ENCODE measurements around the gene JAGN1. TPM values are rescaled to one million over a fixed set of nuclear protein-coding genes. Genes with fewer than 3 reads are reported as not detected.
"Not testable (repeated sequence)": the region's sequence is repeated elsewhere in the genome, so short reads cannot be mapped to it uniquely, and the experiment has no call there.

Gene JAGN1
- total RNA-seq, 1 donor from 2014 or later, result 18.4 TPM

- no peak for ATAC-seq
- DNase-seq, result no peak
- intact Hi-C loops (cut with micrococcal nuclease), result no loop called here
Measured at GRCh38 chr3:9937486-9938238, 47.3 kb downstream of the JAGN1 start.

GRCh38 chr3:9938966-9939365, 48.6 kb downstream of the JAGN1 start:
- DNase-seq (no peak), ATAC-seq (no peak)
- intact Hi-C loops (cut with micrococcal nuclease), result no loop called here

- ATAC-seq; DNase-seq; intact Hi-C loops (cut with micrococcal nuclease): not testable (repeated sequence)
Measured at GRCh38 chr3:9939906-9940305, 49.5 kb downstream of the JAGN1 start.

GRCh38 chr3:9940746-9941145, 50.3 kb downstream of the JAGN1 start:
- ATAC-seq (no peak), DNase-seq (no peak)
- intact Hi-C loops (cut with micrococcal nuclease), result no loop called here

- ATAC-seq (no peak), DNase-seq (no peak)
- intact Hi-C loops (cut with micrococcal nuclease), result no loop called here
Measured at GRCh38 chr3:9942164-9942563, 51.8 kb downstream of the JAGN1 start.

- no peak for DNase-seq
- ATAC-seq, result no peak
- intact Hi-C loops (cut with micrococcal nuclease), result no loop called here
Measured at GRCh38 chr3:9942934-9943690, 52.7 kb downstream of the JAGN1 start.

Other genes with a start within 250 kb of the JAGN1 start
- 45.3 TPM for gene MTMR14, start 241.1 kb upstream of the JAGN1 start, total RNA-seq
- not detected for gene CPNE9, start 186.8 kb upstream of the JAGN1 start, total RNA-seq
- 9.9 TPM for gene BRPF1, start 158.9 kb upstream of the JAGN1 start, total RNA-seq
- gene OGG1, start 140.7 kb upstream of the JAGN1 start, total RNA-seq, result 8.8 TPM
- 11.7 TPM for gene CAMK1, start 120.7 kb upstream of the JAGN1 start, total RNA-seq
- 45.9 TPM for gene TADA3, start 98.1 kb upstream of the JAGN1 start, total RNA-seq
- 55.3 TPM for gene ARPC4, start 97.5 kb upstream of the JAGN1 start, total RNA-seq
- gene TTLL3, start 80.3 kb upstream of the JAGN1 start, total RNA-seq, result 11.0 TPM
- gene RPUSD3, start 46.6 kb upstream of the JAGN1 start, total RNA-seq, result 37.9 TPM
- gene CIDEC, start 10.4 kb upstream of the JAGN1 start, total RNA-seq, result 2.5 TPM
- gene IL17RE, start 12.2 kb downstream of the JAGN1 start, total RNA-seq, result 0.45 TPM
- gene IL17RC, start 26.5 kb downstream of the JAGN1 start, total RNA-seq, result 36.0 TPM
- gene CRELD1, start 43.2 kb downstream of the JAGN1 start, total RNA-seq, result 62.7 TPM
- 0.35 TPM for gene PRRT3, start 61.8 kb downstream of the JAGN1 start, total RNA-seq
- gene EMC3, start 96.2 kb downstream of the JAGN1 start, total RNA-seq, result 78.1 TPM
- gene FANCD2, start 135.8 kb downstream of the JAGN1 start, total RNA-seq, result 1.6 TPM
- gene FANCD2OS, start 217.6 kb downstream of the JAGN1 start, total RNA-seq, result not detected
- gene BRK1, start 225.1 kb downstream of the JAGN1 start, total RNA-seq, result 96.2 TPM